Activated CD8-positive, alpha-beta memory T cell treated with anti-CD3 and anti-CD28 coated beads, Interleukin-2, amount 50 U/mL, for 1 hour (primary cell): ENCODE measurements around the gene C11orf71.

Experiments used
- DNase-seq: peaks from one replicate; pipeline ENCODE4 v3.0.0-alpha.2; 2020; ENCODE audit errors: extremely low read depth

The C11orf71 gene

GRCh38 chr11:114399490-114400215 is 658 bp downstream of the C11orf71 start:
- DNase-seq, result no peak

- DNase-seq, result no peak
Measured at GRCh38 chr11:114398303-114398920, 1.9 kb downstream of the C11orf71 start.

GRCh38 chr11:114397349-114397982 is 2.8 kb downstream of the C11orf71 start:
- no peak for DNase-seq

GRCh38 chr11:114396916-114397315 is 3.4 kb downstream of the C11orf71 start:
- no peak for DNase-seq

GRCh38 chr11:114395736-114396135 is 4.6 kb downstream of the C11orf71 start:
- no peak for DNase-seq

- DNase-seq, result no peak
Measured at GRCh38 chr11:114392735-114393667, 7.3 kb downstream of the C11orf71 start.

- no peak for DNase-seq
Measured at GRCh38 chr11:114386545-114386944, 13.8 kb downstream of the C11orf71 start.

GRCh38 chr11:114386131-114386530 is 14.2 kb downstream of the C11orf71 start:
- no peak for DNase-seq

GRCh38 chr11:114384487-114384886 is 15.8 kb downstream of the C11orf71 start:
- DNase-seq, result no peak

- no peak for DNase-seq
Measured at GRCh38 chr11:114382509-114382908, 17.8 kb downstream of the C11orf71 start.

- no peak for DNase-seq
Measured at GRCh38 chr11:114379394-114380069, 20.8 kb downstream of the C11orf71 start.

- no peak for DNase-seq
Measured at GRCh38 chr11:114377612-114378267, 22.6 kb downstream of the C11orf71 start.

GRCh38 chr11:114375052-114375451 is 25.3 kb downstream of the C11orf71 start:
- no peak for DNase-seq

GRCh38 chr11:114368918-114369680 is 31.2 kb downstream of the C11orf71 start:
- no peak for DNase-seq

- no peak for DNase-seq
Measured at GRCh38 chr11:114367244-114367957, 32.9 kb downstream of the C11orf71 start.

GRCh38 chr11:114366331-114367243 is 33.7 kb downstream of the C11orf71 start:
- no peak for DNase-seq

GRCh38 chr11:114362958-114363357 is 37.4 kb downstream of the C11orf71 start:
- DNase-seq, result no peak

GRCh38 chr11:114362326-114362725 is 38.0 kb downstream of the C11orf71 start:
- no peak for DNase-seq
